NCI-H1105 (cell line): ENCODE measurements around the gene PRKN.
"Not testable (repeated sequence)": the region's sequence is repeated elsewhere in the genome, so short reads cannot be mapped to it uniquely, and the experiment has no call there.

Source experiments
- DNase-seq: peaks from one replicate; lab custom pipeline; 2025; lab: John Stamatoyannopoulos, UW

Gene PRKN

DNA sequence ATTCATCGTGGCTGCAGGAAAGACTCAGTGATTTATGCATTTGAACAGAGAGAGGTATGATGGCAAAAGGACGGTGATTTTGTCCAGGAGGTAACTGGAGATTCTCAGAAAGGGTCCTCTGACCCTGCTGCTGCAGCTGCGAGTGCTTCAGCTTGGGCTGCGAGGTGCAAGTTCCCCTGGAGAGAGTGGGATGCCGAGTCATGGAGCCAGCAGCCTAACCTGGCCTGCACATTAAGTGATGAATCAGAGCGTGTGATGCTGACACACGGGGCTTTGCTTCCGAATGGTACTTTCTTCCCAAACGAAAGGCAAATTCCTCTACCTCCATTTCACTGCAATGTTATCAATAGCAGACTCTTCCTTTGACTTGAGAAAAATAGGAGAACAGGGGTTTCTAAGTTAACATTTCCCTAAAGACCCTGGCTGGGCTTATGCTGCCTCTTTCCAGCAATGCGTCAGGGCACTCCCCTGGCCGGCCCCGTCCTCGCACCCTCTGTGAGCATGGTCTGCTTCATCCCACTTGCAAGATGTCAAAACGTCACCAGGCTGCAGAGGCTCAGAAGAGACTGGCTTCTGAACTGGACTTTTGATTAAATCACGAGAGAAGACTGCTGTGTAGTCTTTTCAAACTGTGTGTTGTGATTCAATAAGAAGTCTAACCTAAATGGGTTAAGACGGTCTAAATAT, 825.7 kb downstream of the PRKN start:
- no peak for DNase-seq

DNA sequence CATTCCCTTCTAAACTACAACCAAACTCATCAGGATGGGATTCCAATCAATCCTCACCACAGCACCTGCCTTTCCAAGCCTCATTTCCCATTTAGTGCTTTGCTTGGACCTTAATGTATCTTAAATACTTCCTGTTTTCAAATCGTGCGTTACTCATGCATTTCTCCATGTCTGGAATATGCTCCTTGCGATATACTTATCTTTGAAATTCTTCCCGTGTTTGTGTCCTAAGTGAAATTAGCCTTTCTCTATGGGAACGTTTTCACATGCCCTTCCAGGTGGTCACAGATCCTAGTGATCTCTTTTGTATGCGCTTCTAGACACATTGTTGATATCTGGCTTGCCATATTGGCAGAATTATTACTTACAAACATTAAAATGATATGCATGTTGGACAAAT, 833.1 kb downstream of the PRKN start:
- no peak for DNase-seq

DNA sequence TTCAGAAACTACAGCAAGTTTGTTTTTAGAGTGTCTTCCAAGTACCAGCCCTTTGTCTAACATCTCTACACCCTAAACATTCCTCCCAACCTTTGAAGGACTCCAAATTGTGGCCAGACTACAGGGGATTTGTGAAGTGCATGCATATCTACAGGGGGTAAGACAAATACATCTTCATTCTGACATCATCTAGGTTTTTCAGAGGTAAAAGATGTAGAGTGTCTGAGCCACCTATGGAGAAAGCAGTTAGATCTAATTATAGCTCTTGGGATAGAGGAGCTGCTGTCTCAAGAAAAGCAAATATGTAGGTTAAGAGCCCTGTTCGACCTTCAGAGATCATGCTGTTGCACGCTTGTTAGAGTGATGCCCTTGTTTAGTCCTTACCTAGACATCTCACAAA, 836.0 kb downstream of the PRKN start:
- no peak for DNase-seq

DNA sequence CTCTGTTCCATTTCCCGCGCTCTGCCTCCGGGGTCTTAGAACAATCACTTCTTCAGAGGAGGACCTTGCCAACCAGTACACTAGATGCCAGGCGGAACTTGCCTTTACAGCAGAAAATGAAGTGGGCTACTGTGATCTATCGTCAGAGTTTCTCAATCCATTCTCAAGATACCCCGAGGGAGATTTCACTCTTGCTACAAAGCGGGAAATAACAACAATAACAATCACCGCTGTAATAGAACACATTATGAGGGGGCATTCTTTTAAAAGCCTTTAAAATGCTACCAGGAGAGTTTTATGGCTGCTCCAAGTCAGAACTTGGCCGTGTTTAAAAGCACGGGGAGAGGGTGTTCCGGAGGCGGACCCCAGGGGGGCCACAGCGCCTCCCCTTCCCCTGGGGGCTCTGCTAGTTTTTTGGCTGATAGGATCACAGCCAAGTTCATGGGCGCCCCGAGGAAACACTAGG, 836.7 kb downstream of the PRKN start:
- DNase-seq: no peak

DNA sequence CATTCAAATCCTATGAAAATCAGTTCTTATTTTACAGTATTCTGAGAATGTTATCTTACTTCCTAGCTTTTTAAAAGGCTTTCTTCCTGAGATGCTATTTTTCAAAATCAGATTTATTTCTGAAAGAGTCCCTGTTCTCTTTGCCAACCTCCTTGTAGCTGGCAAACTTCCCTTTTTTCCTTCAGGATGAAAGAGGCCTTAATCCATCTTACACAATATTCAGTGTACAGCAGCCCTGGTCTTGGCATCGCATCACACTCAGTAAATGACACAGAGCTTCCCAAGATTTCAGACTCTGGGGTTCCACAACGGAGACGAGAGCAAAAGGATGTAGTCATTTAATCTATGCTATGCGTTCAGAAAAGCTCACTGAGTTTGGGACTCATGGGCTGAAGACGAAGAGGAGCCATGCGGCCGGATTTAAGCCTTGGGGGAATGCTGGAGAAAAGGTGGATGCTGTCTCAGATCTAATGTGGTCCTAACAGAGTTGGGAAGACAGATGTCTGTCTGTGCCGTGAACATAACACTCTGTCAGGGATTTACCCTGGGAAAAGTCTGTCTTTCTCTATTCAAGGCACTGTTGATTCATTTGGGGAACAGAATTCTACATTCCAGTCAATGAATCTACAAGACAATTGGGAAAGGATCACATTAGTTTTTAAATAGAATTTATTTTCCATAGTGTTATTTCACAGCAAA, 837.3 kb downstream of the PRKN start:
- DNase-seq: no peak

DNA sequence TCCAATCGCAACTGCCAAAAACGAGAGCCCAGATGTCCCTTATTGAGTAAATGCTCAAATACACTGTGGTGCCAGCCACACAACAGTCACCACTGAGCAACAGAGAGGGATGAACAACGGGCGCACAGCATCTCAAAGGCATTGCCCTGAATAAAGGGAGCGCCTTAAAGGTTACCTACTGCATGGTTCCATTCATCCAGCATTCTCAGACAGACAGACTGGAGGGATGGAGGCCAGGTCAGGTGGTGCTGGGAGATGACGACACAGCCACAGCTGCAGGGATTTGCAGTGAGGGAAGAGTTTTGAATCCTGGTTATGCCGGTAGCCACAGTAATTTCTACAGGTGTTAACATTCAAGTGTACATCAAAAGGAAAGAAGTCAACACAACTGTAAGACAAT, 838.2 kb downstream of the PRKN start:
- DNase-seq: no peak

DNA sequence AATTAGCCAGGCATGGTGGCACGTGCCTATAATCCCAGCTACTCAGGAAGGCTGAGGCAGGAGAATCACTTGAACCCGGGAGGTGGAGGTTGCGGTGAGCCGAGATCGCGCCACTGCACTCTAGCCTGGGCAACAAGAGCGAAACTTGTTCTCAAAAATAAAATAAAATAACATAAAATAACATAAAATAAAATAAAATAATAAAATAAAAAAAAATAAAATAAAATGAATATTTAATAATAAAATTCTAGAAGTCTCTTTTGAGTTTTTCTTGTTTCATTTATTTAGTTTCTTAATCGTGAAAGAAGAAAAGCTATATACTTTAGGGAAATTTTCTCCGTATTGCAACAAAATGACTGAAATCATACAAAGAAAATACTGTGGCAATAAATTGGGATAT, 841.0 kb downstream of the PRKN start:
- not testable (repeated sequence) for DNase-seq

DNA sequence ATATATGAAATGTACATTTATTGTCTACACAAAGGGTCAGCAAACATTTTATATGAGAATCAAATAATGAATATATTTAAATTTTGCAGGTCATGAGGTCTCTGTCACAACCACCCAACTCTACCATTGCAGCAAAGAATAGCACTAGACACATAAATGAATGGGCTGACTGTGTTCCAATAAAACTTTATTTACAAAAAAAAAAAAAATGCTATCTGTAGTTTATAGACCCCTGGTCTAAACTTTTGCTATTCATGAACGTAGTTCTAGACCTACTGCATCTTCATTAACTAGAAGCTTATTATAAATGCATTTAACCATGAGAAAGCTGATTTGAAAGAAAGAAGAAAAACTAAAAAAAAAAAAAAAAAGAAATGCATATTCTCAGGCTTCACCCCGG, 842.8 kb downstream of the PRKN start:
- DNase-seq: no peak

DNA sequence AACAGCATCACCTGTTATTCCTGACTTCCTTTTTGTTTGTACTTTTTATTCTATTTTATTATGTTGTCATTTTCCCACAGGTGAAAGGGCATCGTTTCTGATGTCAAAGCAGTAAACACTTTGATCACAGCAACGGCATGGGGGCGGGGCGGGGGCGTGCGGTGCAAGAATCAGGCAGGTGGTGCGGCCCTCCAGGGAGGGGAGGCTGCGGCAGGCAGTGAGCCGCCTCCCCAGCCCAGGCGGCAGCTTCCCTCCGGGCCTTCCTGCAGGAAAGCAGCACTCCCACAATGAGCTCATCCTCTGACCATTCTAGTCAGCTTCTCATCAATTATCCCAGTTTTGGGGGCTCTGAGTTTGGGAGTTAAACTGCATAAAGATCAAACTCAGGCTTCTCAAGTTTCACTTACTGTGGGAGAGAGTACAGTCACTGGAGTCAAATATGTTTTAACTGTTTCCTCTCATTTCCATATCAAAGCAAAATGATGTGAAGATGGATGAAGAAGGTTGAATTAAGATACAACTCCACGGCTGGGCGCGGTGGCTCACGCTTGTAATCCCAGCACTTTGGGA, 845.3 kb downstream of the PRKN start:
- no peak for DNase-seq

DNA sequence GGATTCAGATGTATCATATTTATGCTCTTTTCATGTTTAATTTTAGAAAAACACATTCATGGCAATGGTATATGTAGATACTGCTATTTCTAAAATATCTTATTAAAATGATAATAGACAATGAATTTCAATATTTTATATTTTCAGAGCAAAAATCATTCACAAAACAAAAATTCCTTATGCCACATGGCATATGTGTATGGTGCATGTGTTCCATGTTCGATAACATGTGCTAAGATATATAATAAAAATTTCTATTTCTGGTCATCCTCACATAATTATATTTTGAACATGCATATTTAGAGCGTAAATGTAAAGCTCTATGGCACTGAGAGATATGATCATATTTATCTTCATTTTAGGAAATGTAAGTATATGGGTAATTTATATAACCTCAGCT, 847.5 kb downstream of the PRKN start:
- no peak for DNase-seq

DNA sequence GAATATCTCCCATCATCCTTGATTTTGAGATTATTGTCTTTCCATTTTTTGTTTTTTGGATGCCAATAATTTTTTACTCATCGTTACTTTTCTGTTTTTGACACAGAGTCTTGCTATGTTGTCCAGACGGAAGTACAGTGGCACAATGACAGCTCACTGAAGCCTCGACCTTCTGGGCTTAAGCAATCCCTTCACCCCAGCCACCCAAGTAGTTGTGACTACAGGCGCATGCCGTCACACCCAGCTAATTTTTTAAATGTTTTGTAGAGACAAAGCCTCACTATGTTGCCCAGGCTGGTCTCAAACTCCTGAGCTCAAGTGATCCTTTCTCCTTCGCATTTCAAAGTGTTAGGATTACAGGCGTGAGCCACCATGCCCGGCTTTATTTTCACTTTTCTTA, 851.3 kb downstream of the PRKN start:
- DNase-seq: no peak

DNA sequence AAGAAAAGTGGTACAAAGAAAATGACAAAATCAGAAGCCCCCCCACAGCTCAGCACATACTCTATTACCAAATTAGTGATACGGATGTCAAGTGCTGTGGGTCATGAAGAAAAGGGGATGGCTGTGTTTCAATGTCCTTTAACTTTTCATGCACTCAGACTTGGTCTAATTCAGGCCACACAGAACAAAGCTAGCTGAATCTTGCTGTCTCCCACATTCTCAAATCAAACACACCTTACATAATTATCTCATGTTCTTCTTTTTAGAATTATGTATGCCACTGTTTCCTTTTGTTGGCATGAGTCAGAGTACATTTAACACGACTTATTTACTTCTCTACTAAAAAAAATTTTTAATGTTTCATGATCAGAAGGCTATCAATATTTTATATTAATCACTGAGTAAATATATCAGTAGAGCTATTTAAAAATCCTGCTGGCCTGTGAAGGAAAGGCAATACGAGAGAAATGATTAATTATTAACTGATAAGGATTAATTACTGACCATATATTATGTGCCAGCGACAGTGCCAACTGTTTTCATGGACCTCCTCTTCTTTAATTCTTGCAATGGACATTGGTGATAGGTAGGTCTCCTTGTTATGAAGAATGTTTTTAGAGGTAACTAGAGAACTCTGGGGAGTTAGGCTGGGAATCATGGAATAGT, 857.2 kb downstream of the PRKN start:
- DNase-seq: no peak

DNA sequence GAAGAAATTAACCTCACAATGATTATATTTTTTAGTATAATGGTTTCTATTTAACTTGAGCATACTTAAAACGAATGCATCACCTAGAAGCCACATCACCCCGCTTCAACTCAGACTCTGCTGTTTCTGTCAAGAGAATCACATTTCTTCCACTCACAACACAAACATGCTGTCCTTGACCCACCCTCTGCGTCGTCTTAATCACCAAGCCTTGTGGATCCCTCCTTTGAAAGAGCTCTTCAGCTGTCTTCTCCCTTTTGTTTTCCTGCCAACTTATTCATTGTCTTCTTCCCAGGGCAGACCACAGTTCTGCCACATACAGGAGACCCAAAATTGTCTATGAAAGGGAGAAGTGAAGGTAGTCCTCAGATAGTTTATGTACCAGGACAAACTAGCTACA, 858.1 kb downstream of the PRKN start:
- no peak for DNase-seq

DNA sequence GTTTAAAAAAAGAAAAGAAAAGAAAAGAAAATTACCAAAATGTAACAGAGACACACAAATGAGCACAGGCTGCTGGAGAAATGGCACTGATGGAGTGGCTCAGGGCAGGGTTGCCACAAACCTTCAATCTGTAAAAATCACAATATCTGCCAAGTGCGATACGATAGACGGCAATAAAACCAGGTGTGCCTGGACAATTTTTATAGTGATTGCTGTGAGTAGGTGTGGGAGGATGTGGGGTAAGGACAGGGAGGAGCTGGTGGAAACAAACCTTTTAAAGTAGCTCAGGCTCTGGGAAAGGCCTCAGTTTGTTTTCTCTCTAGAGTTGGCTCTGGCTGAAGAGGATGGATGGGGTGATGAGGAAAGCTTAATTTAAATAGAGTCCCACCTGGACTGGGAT, 861.0 kb downstream of the PRKN start:
- DNase-seq: no peak

DNA sequence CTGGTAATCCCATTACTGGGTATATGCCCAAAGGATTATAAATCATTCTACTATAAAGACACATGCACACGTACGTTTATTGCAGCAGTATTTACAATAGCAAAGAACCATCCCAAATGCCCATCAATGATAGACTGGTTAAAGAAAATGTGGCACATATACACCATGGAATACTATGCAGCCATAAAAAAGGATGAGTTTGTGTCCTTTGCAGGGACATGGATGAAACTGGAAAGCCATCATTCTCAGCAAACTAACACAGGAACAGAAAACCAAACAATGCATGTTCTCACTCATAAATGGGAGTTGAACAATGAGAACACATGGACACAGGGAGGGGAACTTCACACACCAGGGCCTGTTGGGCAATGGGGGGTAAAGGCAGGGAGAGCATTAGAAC, 866.5 kb downstream of the PRKN start:
- not testable (repeated sequence) for DNase-seq

DNA sequence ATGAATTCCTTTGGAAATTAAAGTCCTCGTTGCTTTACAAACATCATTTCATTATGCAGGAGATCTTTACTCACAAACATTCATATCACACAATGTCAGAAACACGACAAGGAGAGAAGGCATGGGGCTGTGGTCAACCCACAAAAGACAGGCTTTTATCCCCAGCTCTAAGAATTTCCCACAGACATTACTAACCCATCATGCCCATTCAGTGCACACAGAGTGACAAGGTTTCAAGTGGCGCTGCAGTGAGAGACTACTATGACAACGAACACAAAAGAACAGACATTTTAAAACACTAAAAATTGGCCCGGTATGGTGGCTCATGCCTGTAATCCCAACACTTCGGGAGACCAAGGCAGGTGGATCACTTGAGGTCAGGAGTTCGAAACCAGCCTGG, 873.9 kb downstream of the PRKN start:
- no peak for DNase-seq

DNA sequence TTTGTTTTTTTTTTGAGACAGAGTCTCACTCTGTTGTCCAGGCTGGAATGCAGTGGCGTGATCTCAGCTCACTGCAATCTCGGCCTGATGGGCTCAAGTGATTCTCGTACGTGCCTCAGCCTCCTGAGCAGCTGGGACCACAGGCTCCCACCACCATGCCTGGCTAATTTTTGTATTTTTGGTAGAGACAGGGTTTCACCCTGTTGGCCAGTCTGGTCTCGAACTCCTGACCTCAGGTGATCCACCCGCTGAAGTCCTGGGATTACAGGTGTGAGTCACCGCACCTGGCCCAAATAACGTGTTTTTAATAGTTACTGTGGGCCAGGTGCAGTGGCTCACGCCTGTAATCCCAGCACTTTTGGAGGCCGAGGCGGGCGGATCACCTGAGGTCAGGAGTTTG, 876.1 kb downstream of the PRKN start:
- DNase-seq: not testable (repeated sequence)

DNA sequence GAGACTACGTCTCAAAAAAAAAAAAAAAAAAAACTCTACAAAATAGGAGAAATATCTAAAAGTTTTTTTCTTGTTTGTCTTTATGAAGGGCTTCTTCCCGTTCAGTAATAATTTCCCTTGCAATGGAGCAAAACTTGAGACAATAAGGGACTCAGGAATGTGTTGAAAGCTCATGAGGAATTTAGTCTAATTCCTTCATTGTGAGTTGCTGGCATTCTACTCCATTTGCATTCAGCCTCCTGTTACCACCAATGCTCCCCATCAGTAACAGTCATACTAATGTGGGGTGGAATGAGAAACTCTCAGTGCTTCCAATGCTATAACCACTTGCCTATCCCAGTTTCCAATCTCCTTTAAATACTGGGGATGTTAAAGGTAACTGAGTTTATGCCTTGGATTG, 877.0 kb downstream of the PRKN start:
- no peak for DNase-seq

DNA sequence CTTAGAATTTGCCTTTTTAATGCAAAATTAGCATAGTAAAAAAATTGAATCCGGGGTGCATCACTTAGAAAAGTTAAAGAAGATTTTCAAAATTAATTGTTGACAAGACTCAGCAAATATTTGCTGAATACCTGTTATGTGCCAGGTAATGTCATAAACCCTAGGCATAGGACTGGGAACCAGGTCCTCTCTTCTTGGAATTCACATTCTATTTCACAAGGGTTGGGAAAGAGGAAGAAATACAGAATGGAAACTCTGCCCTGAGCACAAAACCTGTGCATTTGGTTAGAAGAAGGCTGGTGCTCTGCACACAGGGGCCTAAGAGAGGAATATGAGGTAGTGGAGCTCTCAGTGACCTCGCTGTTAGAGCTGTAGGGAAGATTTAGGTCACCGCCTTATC, 879.9 kb downstream of the PRKN start:
- DNase-seq: no peak

DNA sequence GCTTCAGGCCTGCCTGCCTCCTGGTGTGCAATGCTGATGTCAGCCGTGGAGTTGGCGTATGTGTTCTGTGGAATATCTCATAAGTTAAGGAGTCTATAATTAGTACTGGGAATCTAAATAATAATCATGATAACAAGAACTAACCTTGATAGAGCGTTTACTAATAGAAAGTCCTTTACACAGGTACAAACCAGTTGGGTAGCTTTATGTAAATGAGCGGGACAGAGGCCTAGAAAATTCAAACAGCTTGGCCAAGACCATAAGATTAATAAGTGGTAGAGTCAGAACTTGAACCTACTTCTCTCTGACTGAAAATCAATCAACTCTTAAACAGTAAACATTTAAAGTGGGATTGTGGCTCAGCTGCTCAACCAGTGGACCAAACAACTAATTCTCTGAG, 882.8 kb downstream of the PRKN start:
- no peak for DNase-seq

DNA sequence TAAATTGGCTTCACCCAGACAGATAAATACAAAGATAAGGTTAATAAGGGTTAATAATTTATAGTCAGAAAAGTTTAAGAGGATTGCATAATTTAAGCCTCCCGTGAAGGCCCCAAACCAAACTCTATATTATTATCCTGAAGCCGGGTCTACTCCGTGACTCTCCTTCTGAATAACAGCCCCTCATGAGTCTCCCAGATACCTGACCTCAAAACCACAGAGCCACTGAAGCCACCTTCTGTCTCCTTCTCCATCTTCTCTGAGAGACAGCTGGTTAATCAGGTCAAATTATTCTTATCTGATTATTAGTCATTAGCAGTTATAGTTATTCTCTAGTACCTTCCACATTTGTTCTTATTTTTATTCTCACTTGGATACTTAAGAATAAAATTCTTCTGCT, 884.5 kb downstream of the PRKN start:
- DNase-seq: no peak

DNA sequence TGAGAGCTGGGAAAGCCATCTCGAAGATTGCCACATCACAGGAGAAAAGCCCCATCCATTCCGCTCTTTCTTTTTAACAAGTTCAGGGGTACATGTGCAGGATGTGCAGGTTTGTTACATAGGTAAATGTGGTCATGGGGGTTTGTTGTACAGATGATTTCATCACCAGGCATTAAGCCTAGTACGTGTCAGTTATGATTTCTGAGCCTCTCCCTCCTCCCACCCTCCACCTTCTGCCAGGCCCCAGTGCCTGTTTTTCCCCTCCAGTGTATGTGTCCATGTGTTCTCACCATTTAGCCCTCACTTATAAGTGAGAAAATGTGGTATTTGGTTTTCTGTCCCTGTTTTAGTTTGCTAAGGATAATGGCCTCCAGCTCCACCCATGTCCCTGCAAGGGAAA, 887.2 kb downstream of the PRKN start:
- DNase-seq: no peak
